ENCODE measurements around the gene ATG13.

The ATG13 gene

GRCh38 chr11:46588915-46589314 lies 28.4 kb upstream of the ATG13 start:
- Histone ChIP-seq H3F3A (ENCODE audit: insufficient read depth, low read length) (no peaks in the 10 kb centered on the region), H3K27me3 (ENCODE audit: insufficient read depth, low read length) (no peaks in the 10 kb centered on the region), H3K36me3 (ENCODE audit: insufficient read depth, low read length) (no peaks in the 10 kb centered on the region; the same call in 1 of the 2 replicates), H3K9ac (ENCODE audit: low read length) (no peak overlapping the region), H4K20me1 (ENCODE audit: insufficient read depth, low read length) (no peaks in the 10 kb centered on the region), H3K4me3 (ENCODE audit: low read depth, low read length, poor library complexity, severe bottlenecking) (no peak overlapping the region), H3K4me1 (ENCODE audit: insufficient read depth, low read length, severe bottlenecking) (peaks cover 29% of the 10 kb centered on the region), H3K27ac (ENCODE audit: low read depth, low read length, poor library complexity, severe bottlenecking) (no peak overlapping the region), H3K9me2 (ENCODE audit: low read depth, low read length) (no peaks in the 10 kb centered on the region), H3K9me3 (ENCODE audit: low read length) (no peaks in the 10 kb centered on the region), H3K4me2 (ENCODE audit: low read length) (no peak overlapping the region), H2AFZ (ENCODE audit: low read length) (no peak overlapping the region), H3K79me2 (ENCODE audit: insufficient read depth, low read length) (peaks cover 80% of the 10 kb centered on the region)
- TF ChIP-seq, protein P1, sequence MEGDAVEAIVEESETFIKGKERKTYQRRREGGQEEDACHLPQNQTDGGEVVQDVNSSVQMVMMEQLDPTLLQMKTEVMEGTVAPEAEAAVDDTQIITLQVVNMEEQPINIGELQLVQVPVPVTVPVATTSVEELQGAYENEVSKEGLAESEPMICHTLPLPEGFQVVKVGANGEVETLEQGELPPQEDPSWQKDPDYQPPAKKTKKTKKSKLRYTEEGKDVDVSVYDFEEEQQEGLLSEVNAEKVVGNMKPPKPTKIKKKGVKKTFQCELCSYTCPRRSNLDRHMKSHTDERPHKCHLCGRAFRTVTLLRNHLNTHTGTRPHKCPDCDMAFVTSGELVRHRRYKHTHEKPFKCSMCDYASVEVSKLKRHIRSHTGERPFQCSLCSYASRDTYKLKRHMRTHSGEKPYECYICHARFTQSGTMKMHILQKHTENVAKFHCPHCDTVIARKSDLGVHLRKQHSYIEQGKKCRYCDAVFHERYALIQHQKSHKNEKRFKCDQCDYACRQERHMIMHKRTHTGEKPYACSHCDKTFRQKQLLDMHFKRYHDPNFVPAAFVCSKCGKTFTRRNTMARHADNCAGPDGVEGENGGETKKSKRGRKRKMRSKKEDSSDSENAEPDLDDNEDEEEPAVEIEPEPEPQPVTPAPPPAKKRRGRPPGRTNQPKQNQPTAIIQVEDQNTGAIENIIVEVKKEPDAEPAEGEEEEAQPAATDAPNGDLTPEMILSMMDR (IDR thresholded peaks at IDR 0.05; ENCODE audit: low read length), result no peak
- TF ChIP-seq EZH2 (IDR thresholded peaks at IDR 0.05; ENCODE audit: borderline replicate concordance, low read length), result no peak

DNA sequence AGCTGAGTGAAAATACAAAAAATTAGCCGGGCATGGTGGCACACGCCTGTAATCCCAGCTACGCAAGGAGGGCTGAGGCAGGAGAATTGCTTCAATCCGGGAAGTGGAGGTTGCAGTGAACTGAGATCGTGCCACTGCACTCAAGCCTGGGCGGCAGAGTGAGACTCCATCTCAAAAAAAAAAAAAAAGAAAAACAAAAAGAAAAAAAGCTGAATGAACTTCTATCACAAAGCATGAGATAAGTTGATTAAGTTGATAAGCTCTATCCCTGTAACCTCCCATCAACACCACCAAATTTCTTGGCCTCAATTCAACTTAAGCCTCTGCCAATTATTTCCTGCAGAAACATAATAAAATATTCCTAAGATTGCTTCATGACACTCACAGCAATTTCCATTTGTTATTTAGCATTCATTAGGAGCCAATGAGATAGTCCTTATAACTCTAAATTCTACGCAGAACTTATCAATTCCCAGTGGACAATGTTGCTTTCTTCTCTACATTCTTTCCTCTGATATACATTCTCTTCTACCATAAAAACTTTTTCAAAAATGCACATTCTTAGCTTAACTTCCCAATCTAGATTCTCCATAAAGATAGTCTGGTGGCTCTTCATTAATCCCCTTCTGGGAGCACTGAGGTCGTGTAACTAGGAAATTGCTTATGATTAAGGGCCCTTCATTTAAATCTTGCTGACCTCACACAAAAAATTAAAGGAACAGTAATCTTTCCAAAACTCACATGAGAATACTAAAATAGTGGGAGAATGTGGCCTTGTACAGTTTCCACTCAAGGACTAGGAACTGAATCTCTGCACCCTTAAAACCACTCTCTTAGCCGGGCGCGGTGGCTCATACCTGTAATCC lies 26.4 kb upstream of the ATG13 start:
- Histone ChIP-seq H3F3A (ENCODE audit: insufficient read depth, low read length) (no peaks in the 10 kb centered on the region), H3K79me2 (ENCODE audit: insufficient read depth, low read length) (peaks cover 75% of the 10 kb centered on the region), H3K27me3 (ENCODE audit: insufficient read depth, low read length) (no peaks in the 10 kb centered on the region), H4K20me1 (ENCODE audit: insufficient read depth, low read length) (no peaks in the 10 kb centered on the region), H3K4me3 (ENCODE audit: low read depth, low read length, poor library complexity, severe bottlenecking) (peak overlapping the region; percentile 17), H3K36me3 (ENCODE audit: insufficient read depth, low read length) (no peaks in the 10 kb centered on the region; the same call in 1 of the 2 replicates), H3K4me2 (ENCODE audit: low read length) (peak overlapping the region; percentile 30; the same call in 1 of the 2 replicates), H3K9me2 (ENCODE audit: low read depth, low read length) (no peaks in the 10 kb centered on the region), H3K4me1 (ENCODE audit: insufficient read depth, low read length, severe bottlenecking) (peaks cover 37% of the 10 kb centered on the region), H3K9ac (ENCODE audit: low read length) (no peak overlapping the region; the same call in 1 of the 2 replicates), H2AFZ (ENCODE audit: low read length) (no peak overlapping the region), H3K9me3 (ENCODE audit: low read length) (no peaks in the 10 kb centered on the region), H3K27ac (ENCODE audit: low read depth, low read length, poor library complexity, severe bottlenecking) (no peak overlapping the region)
- TF ChIP-seq, protein P1 (IDR thresholded peaks at IDR 0.05; ENCODE audit: low read length), result no peak
- no peak for TF ChIP-seq EZH2 (IDR thresholded peaks at IDR 0.05; ENCODE audit: borderline replicate concordance, low read length)

- Histone ChIP-seq H3K9ac (ENCODE audit: low read length) (peak within 1 kb of the TSS; percentile 81), H3K36me3 (ENCODE audit: insufficient read depth, low read length) (no peaks in the 10 kb centered on the region), H3K4me2 (ENCODE audit: low read length) (peak within 1 kb of the TSS; percentile 93), H3K4me1 (ENCODE audit: insufficient read depth, low read length, severe bottlenecking) (peaks cover 37% of the 10 kb centered on the region), H3K27me3 (ENCODE audit: insufficient read depth, low read length) (no peaks in the 10 kb centered on the region), H4K20me1 (ENCODE audit: insufficient read depth, low read length) (no peaks in the 10 kb centered on the region), H3K79me2 (ENCODE audit: insufficient read depth, low read length) (peaks cover 49% of the 10 kb centered on the region), H3K4me3 (ENCODE audit: low read depth, low read length, poor library complexity, severe bottlenecking) (peak within 1 kb of the TSS; percentile 93), H3K9me3 (ENCODE audit: low read length) (no peaks in the 10 kb centered on the region), H3K9me2 (ENCODE audit: low read depth, low read length) (no peaks in the 10 kb centered on the region), H3F3A (ENCODE audit: insufficient read depth, low read length) (no peaks in the 10 kb centered on the region), H3K27ac (ENCODE audit: low read depth, low read length, poor library complexity, severe bottlenecking) (peak within 1 kb of the TSS; percentile 62), H2AFZ (ENCODE audit: low read length) (peak within 1 kb of the TSS; percentile 87; the same call in 1 of the 2 replicates)
- no peak for TF ChIP-seq EZH2 (IDR thresholded peaks at IDR 0.05; ENCODE audit: borderline replicate concordance, low read length)
- TF ChIP-seq, protein P1 (IDR thresholded peaks at IDR 0.05; ENCODE audit: low read length), result no peak
Measured at GRCh38 chr11:46593550-46594373, 23.6 kb upstream of the ATG13 start, which contains the start of gene AMBRA1. Gene AMBRA1 (minus strand): TSS chr11:46594023. CDS start chr11:46548380, 45,643 bp downstream.

Measured in OCI-LY1 (cell line).